MCF 10A (cell line): ENCODE measurements around the gene ANKRD53. TPM values are rescaled to one million over a fixed set of nuclear protein-coding genes. Genes with fewer than 3 reads are reported as not detected.

ENCODE experiments used
- BruUV-seq: library from RNA; stranded (reverse); fragments of 400-500 nt; replicated peaks from 2 replicates; lab custom pipeline; 2021; lab: Mats Ljungman, UMichigan
- CTCF ChIA-PET: fragments of 300-600 bp; sonication (Branson Sonifier 250); formaldehyde crosslinking; extraction: SDS; loops from one replicate; lab custom pipeline; 2021; ENCODE audit warnings: antibody characterized with exemption, inconsistent platforms; lab: Yijun Ruan, JAX
- POLR2A ChIA-PET: fragments of 300-600, 350-650 bp; sonication (Branson Sonifier 250); formaldehyde crosslinking; extraction: SDS; loops from one replicate; lab custom pipeline; 2020; ENCODE audit warnings: antibody characterized with exemption, inconsistent platforms; lab: Yijun Ruan, JAX
- DNase-seq: peaks from one replicate; pipeline ENCODE4 v3.0.0-alpha.2; 2018; ENCODE audit not compliant: unreplicated experiment
- H3K27ac Mint-ChIP-seq: one replicate; pipeline ENCODE4 v1.8.0; 2022; ENCODE audit warnings: mild to moderate bottlenecking, low read depth, mixed read lengths; ENCODE audit not compliant: unreplicated experiment
- H3K27me3 Mint-ChIP-seq: one replicate; pipeline ENCODE4 v1.8.0; 2022; ENCODE audit warnings: mixed read lengths; ENCODE audit not compliant: insufficient read depth, unreplicated experiment
- H3K36me3 Mint-ChIP-seq: one replicate; pipeline ENCODE4 v1.8.0; 2022; ENCODE audit warnings: mild to moderate bottlenecking, moderate library complexity, mixed read lengths; ENCODE audit not compliant: insufficient read depth, unreplicated experiment
- H3K4me1 Mint-ChIP-seq: one replicate; pipeline ENCODE4 v1.8.0; 2022; ENCODE audit warnings: mixed read lengths; ENCODE audit not compliant: insufficient read depth, unreplicated experiment
- H3K4me3 Mint-ChIP-seq: one replicate; pipeline ENCODE4 v1.8.0; 2022; ENCODE audit warnings: mild to moderate bottlenecking, moderate library complexity, mixed read lengths; ENCODE audit not compliant: unreplicated experiment
- H3K9me3 Mint-ChIP-seq: one replicate; pipeline ENCODE4 v1.8.0; 2022; ENCODE audit warnings: mixed read lengths; ENCODE audit not compliant: unreplicated experiment
- intact Hi-C: fragments of 100-400 bp; cut with micrococcal nuclease; formaldehyde crosslinking; loops from 2 replicates; pipeline ENCODE4 v1.14.1; 2022
- total RNA-seq: library from RNA; stranded (reverse); gene quantifications from 2 replicates; pipeline ENCODE4 v1.2.3, GENCODE V29; 2022
- TF ChIP-seq, protein P1 (sequence below): fragments of 200-600 bp; IDR thresholded peaks from one replicate; pipeline ENCODE4 v1.8.0; 2022; ENCODE audit warnings: antibody characterized with exemption, mild to moderate bottlenecking; ENCODE audit not compliant: unreplicated experiment

Gene ANKRD53
- total RNA-seq, 1 experiment from 2014 or later = not detected

DNA sequence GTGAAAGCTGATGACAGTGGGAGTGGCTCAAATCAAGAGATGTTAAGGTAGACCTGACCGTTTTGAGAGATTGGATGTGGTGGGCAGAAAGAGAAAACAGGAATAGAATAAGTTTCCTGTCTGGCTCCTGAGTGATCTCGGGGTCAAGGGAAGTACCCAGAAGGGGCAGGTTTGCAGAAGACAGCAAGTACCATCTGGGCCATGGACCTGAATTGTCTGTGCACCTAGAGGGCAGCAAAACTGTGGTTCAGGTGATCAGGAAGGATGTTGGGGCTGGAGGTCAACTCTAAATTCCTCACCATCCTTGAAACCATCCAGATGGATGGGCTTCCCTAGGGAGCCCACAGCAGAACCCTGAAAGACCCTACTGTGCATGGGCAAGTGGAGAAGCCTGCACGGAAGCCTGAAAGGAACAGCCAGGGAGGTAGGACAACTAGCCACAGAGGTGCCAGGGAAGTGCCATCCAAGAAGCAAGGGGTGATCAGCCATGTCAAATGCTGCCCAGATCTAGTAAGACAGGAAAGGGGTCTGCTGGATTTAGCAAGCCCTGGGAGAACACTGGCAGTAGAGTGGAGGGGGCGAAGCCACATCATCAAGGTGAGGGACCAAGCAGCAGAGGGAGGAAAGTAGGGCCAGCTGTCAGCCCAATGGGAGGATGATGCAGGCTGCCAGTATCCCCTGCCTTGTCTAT, 8.2 kb downstream of the ANKRD53 start:
- H3K36me3 Mint-ChIP-seq = peaks cover 38% of the 10 kb centered on the region
- no peak for DNase-seq
- ChIA-PET CTCF (interaction anchor here (0.6 kb wide), 1 partner anchor 130 kb away, joined by 3 read pairs; no protein-coding TSS in a partner anchor), POLR2A (no interaction called here)
- no peak overlapping the region for H3K4me3 Mint-ChIP-seq
- no peaks in the 10 kb centered on the region for H3K4me1 Mint-ChIP-seq
- no peak overlapping the region for H3K27ac Mint-ChIP-seq
- BruUV-seq = no TSS peak
- TF ChIP-seq, protein P1, sequence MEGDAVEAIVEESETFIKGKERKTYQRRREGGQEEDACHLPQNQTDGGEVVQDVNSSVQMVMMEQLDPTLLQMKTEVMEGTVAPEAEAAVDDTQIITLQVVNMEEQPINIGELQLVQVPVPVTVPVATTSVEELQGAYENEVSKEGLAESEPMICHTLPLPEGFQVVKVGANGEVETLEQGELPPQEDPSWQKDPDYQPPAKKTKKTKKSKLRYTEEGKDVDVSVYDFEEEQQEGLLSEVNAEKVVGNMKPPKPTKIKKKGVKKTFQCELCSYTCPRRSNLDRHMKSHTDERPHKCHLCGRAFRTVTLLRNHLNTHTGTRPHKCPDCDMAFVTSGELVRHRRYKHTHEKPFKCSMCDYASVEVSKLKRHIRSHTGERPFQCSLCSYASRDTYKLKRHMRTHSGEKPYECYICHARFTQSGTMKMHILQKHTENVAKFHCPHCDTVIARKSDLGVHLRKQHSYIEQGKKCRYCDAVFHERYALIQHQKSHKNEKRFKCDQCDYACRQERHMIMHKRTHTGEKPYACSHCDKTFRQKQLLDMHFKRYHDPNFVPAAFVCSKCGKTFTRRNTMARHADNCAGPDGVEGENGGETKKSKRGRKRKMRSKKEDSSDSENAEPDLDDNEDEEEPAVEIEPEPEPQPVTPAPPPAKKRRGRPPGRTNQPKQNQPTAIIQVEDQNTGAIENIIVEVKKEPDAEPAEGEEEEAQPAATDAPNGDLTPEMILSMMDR = no peak
- no peaks in the 10 kb centered on the region for H3K9me3 Mint-ChIP-seq
- no peaks in the 10 kb centered on the region for H3K27me3 Mint-ChIP-seq
- intact Hi-C loops = no loop called here

DNA sequence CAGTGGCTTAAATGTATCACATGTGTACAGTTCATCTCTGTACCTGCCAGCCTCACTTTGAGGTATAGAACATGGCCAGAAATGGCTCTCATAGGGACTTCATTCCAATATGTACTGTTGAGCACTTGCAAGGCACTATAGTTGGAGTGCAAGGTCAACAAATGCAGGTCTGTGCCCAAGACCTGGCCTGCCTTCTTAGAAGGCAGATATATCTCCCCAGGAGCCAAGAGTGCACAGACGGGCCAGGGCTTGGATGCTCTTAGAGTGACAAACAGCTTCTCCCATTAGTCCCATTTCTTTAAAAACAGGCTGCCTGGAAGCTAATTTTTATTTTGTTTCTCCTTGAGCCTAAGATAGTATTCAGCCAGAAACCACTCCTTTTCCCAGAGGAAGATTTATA, 9.0 kb downstream of the ANKRD53 start:
- TF ChIP-seq, protein P1 = no peak
- POLR2A ChIA-PET = no interaction called here
- Mint-ChIP-seq H3K4me1 (no peaks in the 10 kb centered on the region), H3K36me3 (peaks cover 38% of the 10 kb centered on the region), H3K27me3 (no peaks in the 10 kb centered on the region), H3K9me3 (no peaks in the 10 kb centered on the region), H3K27ac (no peak overlapping the region), H3K4me3 (no peak overlapping the region)
- no peak for DNase-seq
- intact Hi-C loops = no loop called here
- no TSS peak for BruUV-seq
- CTCF ChIA-PET = interaction anchor here (0.5 to 1.2 kb wide), 3 partner anchors 14 to 55 kb away, joined by 3 to 4 read pairs (median 3); no protein-coding TSS in a partner anchor

DNA sequence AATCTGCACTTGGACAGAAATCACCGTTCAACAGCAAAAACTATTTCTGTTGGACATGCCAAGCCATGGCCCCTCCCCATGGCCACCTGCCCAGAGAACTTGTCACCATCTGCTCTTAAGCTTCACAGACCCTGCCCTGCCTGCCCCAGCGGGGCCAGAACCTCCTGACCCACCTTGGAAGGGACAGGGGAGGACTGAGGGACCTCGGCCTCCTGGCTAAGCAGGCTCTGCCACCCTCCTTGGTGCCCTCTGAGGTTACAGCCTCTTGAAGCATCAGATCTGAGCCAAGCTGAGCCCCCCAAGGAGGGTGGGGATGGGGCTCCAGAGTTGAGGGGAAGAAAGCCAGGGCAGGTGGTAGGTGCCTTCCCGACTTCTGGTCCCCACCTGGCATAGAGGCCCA, 9.7 kb downstream of the ANKRD53 start:
- TF ChIP-seq, protein P1 = no peak
- H3K27me3 Mint-ChIP-seq = no peaks in the 10 kb centered on the region
- H3K27ac Mint-ChIP-seq = no peak overlapping the region
- peaks cover 5% of the 10 kb centered on the region for H3K4me1 Mint-ChIP-seq
- ChIA-PET POLR2A (no interaction called here), CTCF (interaction anchor here (1.2 kb wide), 1 partner anchor 33 kb away, joined by 4 read pairs; no protein-coding TSS in a partner anchor)
- no peaks in the 10 kb centered on the region for H3K9me3 Mint-ChIP-seq
- no TSS peak for BruUV-seq
- no peak for DNase-seq
- H3K36me3 Mint-ChIP-seq = peaks cover 42% of the 10 kb centered on the region
- no peak overlapping the region for H3K4me3 Mint-ChIP-seq
- intact Hi-C loops = no loop called here

DNA sequence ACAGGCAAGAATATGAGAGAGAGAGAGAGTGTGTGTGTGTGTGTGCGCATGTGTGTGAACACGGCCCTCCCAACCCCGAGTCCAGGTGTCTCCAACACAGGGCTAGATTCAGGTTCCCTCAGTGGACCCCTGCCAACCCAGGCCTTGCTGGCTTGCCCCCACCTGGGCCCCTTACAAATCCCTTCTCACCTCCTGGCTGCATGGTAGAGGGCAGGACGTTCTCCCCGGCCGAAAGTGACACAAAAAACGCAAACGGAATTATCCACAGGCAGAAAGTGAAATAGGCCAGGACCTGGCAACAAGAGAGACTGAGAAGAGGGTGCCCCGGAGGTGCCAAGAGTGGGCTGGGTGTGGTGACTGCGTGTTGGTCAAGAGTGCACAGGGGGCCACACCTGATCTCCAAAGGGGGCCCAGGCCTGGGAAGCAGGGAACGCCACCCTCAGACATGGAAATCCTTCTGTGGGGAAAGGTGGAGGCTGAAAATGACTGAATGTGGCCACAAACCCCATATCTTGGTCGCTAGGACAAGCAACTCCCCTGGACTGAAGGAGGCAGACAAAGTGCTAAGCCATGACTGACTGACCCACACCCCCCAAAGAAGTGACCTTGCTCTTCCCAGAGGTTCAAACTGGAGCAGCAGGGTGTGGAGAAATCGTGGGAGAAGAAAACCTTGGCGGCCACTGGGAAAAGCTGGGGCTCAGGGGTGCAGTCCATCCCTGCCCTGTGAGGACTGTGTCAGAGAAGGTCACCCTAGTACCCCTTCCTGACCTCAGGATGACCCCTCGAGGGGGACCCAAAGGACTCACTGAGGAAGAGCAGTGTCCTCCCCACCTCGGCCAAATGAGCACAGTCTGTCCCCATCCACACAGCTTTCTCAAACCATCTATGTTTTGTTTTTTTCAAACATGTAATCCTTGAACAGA, 10.6 kb downstream of the ANKRD53 start:
- no peaks in the 10 kb centered on the region for H3K9me3 Mint-ChIP-seq
- peak overlapping the region; percentile 40 for H3K27ac Mint-ChIP-seq
- peaks cover 43% of the 10 kb centered on the region for H3K36me3 Mint-ChIP-seq
- no peak for DNase-seq
- TF ChIP-seq, protein P1 = no peak
- ChIA-PET CTCF (interaction anchor here (0.5 to 1.3 kb wide), 2 partner anchors 12 to 63 kb away, joined by 3 to 7 read pairs; no protein-coding TSS in a partner anchor), POLR2A (no interaction called here)
- H3K4me3 Mint-ChIP-seq = no peak overlapping the region
- BruUV-seq = no TSS peak
- peaks cover 13% of the 10 kb centered on the region for H3K4me1 Mint-ChIP-seq
- intact Hi-C loops = no loop called here
- no peaks in the 10 kb centered on the region for H3K27me3 Mint-ChIP-seq
